HG02571 (cell line): Measurements from ENCODE around the gene SURF6.

ENCODE experiments used
- ATAC-seq: cut with Tn5 transposase; IDR thresholded peaks from one replicate; pipeline ENCODE4 v1.9.1; 2021; ENCODE audit warnings: mild to moderate bottlenecking, moderate library complexity; ENCODE audit not compliant: unreplicated experiment

Gene SURF6

GRCh38 chr9:133368249-133368881, 32.4 kb upstream of the SURF6 start:
- ATAC-seq, result no peak

DNA sequence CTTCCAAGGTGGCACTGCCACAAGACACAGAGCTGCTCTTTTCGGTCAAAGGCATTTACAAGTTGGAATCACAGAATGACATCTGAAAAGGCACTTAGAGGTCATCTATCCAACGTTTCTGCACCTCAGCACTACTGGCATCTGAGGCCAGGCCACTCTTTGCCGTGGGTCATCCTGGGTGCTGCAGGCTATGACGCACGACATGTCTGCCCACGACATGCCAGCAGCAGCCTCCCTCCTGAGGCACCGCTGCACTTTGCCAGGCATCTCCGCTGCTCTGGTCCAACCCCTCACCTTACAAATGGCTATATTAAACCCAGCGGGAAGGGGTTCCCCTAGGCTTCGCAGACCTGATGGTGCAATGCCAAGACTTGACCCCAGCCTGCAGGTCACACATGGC, 31.8 kb upstream of the SURF6 start:
- no peak for ATAC-seq

DNA sequence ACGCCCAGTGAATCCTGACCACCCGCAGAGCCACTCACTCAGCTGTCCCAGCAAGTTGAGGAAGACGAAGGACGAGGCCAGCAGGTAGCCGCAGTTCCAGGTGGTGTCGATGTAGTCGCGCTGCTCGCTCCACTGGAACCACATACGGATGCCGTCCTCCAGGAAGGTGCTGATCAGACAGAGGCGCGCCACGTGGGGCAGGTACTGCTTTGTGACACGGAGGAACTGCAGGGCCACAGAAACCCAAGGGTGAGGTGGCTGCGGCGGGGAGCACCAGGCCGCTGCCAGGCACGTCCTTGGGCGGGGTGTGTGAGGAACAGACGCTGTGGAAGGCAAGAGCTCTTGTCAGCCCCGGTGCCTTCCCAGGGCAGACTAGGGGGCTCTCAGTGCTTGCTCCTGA, 31.2 kb upstream of the SURF6 start:
- no peak for ATAC-seq

DNA sequence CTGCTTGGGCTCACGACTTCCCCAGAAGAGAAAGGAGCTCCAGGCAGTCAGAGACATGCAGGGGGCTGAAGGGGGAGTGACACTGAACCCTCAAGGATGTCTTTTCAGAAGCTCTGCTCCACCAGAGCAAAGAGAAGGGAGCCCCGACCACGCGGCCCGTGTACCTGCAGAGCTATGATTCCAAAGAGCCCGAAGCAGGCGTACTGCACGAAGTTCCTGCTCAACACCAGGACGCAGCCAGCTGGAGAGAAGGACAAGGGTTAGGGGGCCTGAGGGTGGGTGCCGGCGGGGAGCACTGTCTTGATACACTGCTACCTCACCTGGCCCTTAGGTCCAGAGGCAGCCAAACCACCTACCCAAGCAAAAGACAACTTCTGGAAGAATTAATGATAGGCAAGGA, 30.4 kb upstream of the SURF6 start:
- ATAC-seq, result no peak

GRCh38 chr9:133362359-133363044, 26.5 kb upstream of the SURF6 start:
- ATAC-seq, result no peak

- ATAC-seq, result no peak
Observed at GRCh38 chr9:133361507-133362092, 25.6 kb upstream of the SURF6 start.

GRCh38 chr9:133360400-133361393, 24.7 kb upstream of the SURF6 start:
- no peak for ATAC-seq

- no peak for ATAC-seq
Observed at GRCh38 chr9:133359399-133360175, 23.6 kb upstream of the SURF6 start.

DNA sequence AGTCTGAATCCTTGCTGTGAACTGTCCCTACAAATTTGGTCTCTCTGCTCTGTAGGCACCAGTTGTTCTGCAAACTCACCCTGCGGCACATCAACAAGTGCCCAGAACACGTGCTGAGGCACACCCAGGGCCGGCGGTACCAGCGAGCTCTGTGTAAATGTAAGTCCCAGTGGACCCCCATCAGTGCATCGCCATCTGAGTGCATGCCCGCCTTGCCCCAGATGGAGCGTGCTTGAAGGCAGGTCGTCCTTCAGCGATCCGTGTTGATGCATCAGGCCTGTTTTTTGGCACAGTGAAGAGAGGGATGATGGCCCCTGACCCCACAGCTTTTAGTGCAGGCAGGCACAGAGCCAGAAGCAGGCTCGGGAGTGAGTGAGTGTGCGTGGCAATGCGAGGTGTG, 21.7 kb upstream of the SURF6 start:
- no peak for ATAC-seq

- ATAC-seq, result peak; percentile 72
Observed at GRCh38 chr9:133356391-133357091, 20.6 kb upstream of the SURF6 start, which contains the start of the genes SURF1 and SURF2. Gene SURF1, minus strand, starts transcription at chr9:133356487. Its CDS starts 34 bp downstream, at chr9:133356453. Gene SURF2, plus strand, starts transcription at chr9:133356550. Its CDS starts 43 bp downstream, at chr9:133356593.

DNA sequence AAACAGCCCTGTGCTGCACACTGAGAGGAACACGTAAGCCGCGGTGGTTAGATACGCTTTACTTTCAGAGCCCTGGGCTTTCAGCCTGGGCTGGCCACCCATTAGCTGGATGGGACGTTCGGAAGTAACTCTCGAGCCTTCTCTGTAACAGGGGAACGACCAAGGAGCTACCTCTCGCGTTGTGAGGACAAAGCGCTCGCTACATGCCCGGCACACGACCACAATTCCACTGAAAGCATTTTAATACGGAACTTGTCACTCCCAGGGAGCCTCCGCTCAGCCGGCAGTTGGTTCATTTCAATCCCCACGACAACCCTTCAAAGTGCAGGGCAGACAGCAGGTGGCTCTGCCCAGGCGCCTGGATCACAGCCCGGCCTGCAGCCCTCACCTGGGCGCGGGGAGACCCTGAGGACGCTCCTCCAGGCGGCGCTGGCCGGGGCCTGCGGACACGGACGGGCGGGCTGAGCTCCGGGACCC, 19.9 kb upstream of the SURF6 start:
- peak; percentile 24 for ATAC-seq

GRCh38 chr9:133354766-133355165, 18.8 kb upstream of the SURF6 start:
- no peak for ATAC-seq

DNA sequence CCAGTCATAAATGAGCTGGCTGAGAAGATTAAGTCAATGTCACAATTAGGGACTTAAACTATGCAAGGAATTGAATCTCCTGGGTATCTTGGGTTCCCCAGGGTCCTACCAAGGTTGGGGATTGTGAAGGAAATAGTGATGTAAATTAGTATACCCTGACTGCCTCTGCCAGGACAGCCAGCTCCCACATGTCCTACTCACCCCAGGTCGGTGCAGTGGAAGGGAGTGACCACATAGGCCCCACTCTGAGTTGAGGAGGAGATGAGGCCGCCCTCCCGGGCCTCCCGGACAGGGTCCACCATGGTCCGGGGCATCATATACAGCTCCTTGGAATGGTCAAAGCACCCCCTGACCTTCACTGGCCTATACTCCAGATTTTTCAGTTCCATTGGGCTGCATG, 17.6 kb upstream of the SURF6 start:
- no peak for ATAC-seq

GRCh38 chr9:133352635-133353340, 16.8 kb upstream of the SURF6 start:
- no peak for ATAC-seq

DNA sequence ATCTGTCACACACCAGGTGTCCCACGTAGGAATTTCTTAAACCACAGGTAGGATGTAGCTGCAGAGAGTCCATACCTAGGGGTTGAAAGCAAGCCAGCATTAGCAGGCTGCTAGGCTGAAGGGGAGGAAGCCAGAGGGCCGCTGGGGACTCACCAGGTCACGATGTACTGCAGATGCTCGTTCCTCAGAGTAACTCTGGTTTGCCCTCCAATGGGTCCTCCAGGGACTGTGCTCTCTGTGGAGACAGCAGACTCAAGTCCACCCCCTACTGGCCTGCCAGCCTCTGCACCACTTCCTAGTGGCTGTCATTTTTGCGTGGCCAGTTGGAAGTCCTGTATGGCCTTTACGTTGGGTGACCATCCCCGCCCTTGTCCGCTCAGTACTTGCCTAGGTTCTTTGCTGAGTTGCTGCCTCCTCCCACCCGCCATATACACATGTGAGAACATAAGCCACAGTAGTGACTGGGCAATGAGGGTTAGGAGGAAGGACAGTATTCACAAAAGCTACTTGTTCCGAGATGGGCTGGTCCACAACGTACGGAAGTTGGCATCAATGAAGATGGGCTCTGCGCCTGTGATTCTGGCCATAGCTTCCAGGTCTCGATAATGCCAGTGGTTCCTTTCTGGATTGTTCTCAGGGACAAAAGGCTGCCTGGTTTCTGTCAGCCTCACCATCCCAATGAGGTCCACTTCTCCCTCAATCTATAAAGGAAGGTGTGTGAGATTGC, 16.1 kb upstream of the SURF6 start:
- ATAC-seq, result no peak

GRCh38 chr9:133351526-133351907, 15.5 kb upstream of the SURF6 start:
- no peak for ATAC-seq

DNA sequence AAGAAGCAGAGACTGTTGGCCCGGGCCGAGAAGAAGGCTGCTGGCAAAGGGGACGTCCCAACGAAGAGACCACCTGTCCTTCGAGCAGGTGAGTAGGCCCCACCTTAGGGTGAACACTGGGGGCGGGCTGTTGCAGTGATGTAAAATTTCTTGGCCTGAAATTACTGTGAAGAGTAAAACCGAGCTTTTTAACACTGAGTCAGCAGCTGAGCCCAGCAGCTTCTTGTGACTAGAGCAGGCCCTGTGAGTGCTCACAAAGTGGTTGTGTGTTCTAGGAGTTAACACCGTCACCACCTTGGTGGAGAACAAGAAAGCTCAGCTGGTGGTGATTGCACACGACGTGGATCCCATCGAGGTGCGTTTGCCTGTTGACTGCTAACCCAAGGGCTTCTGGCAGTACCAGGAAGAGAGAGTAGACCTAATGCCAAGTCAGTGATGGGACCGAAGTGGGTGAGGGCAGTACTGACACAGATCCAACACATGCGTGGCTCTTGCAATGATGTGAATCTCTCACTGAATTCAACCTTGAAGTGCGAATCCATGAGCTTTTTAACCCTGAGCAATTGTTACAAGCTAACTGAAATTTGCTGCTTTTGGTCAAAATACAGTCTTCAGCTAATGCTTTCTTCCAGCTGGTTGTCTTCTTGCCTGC, 14.1 kb upstream of the SURF6 start:
- no peak for ATAC-seq
